Activated CD4-positive, alpha-beta T cell treated with anti-CD3 and anti-CD28 coated beads, Interleukin-2, amount 10 ng/mL, durations not matched to agents 7 days and 5 days (primary cell): ENCODE measurements around the gene WDR36. TPM values are rescaled to one million over a fixed set of nuclear protein-coding genes. Genes with fewer than 3 reads are reported as not detected.

Experiments used
- CTCF ChIA-PET: fragments of 350-600 bp; sonication (Branson Sonifier 250); formaldehyde crosslinking; loops from one replicate; lab custom pipeline; 2021; ENCODE audit warnings: antibody characterized with exemption; lab: Charles Lee
- POLR2A ChIA-PET: fragments of 350-600 bp; sonication (Branson Sonifier 250); formaldehyde crosslinking; loops from one replicate; lab custom pipeline; 2021; ENCODE audit warnings: antibody characterized with exemption; lab: Charles Lee
- DNase-seq: peaks from one replicate; pipeline ENCODE4 v3.0.0-alpha.2; 2020
- H3K27ac Mint-ChIP-seq: one replicate; pipeline ENCODE4 v1.8.0; 2021; ENCODE audit warnings: mild to moderate bottlenecking, moderate library complexity, mixed read lengths
- H3K27me3 Mint-ChIP-seq: one replicate; pipeline ENCODE4 v1.8.0; 2021; ENCODE audit warnings: mixed read lengths
- H3K36me3 Mint-ChIP-seq: one replicate; pipeline ENCODE4 v1.8.0; 2021; ENCODE audit warnings: low read depth, mixed read lengths
- H3K4me1 Mint-ChIP-seq: one replicate; pipeline ENCODE4 v1.8.0; 2021; ENCODE audit warnings: mixed read lengths
- H3K4me3 Mint-ChIP-seq: one replicate; pipeline ENCODE4 v1.8.0; 2021; ENCODE audit warnings: mild to moderate bottlenecking, moderate library complexity, mixed read lengths
- H3K9me3 Mint-ChIP-seq: one replicate; pipeline ENCODE4 v1.8.0; 2021; ENCODE audit warnings: mixed read lengths
- total RNA-seq, 2 experiments: library from RNA; stranded (reverse); gene quantifications; one replicate each; pipeline ENCODE4 v1.2.3, GENCODE V29; 2021

Gene WDR36
- total RNA-seq, 2 experiments from 2014 or later: 26.7 to 32.0 TPM

- POLR2A ChIA-PET: interaction anchor here (0.7 kb wide), 1 partner anchor 160 kb away, joined by 3 read pairs; no protein-coding TSS in a partner anchor
- peak; percentile 73 for DNase-seq
- Mint-ChIP-seq H3K27me3 (peaks cover 64% of the 10 kb centered on the region), H3K4me3 (peak overlapping the region; percentile 83), H3K4me1 (peaks cover 29% of the 10 kb centered on the region), H3K27ac (no peak overlapping the region), H3K9me3 (no peaks in the 10 kb centered on the region), H3K36me3 (no peaks in the 10 kb centered on the region)
- CTCF ChIA-PET: no interaction called here
Observed at GRCh38 chr5:111072949-111073682, 19.0 kb upstream of the WDR36 start.

- Mint-ChIP-seq H3K9me3 (no peaks in the 10 kb centered on the region), H3K27ac (no peak overlapping the region), H3K4me1 (peaks cover 29% of the 10 kb centered on the region), H3K36me3 (no peaks in the 10 kb centered on the region), H3K4me3 (peak overlapping the region; percentile 83), H3K27me3 (peaks cover 57% of the 10 kb centered on the region)
- CTCF ChIA-PET: interaction anchor here (1.0 kb wide), 1 partner anchor 9 kb away, joined by 4 read pairs; no protein-coding TSS in a partner anchor
- POLR2A ChIA-PET: no interaction called here
- DNase-seq: no peak
Observed at GRCh38 chr5:111074244-111074643, 17.9 kb upstream of the WDR36 start.

GRCh38 chr5:111075520-111075919, 16.6 kb upstream of the WDR36 start:
- no peaks in the 10 kb centered on the region for H3K9me3 Mint-ChIP-seq
- CTCF ChIA-PET: no interaction called here
- H3K36me3 Mint-ChIP-seq: no peaks in the 10 kb centered on the region
- H3K27ac Mint-ChIP-seq: no peak overlapping the region
- H3K4me1 Mint-ChIP-seq: peaks cover 25% of the 10 kb centered on the region
- H3K4me3 Mint-ChIP-seq: no peak overlapping the region
- POLR2A ChIA-PET: no interaction called here
- no peak for DNase-seq
- H3K27me3 Mint-ChIP-seq: peaks cover 53% of the 10 kb centered on the region

- no peaks in the 10 kb centered on the region for H3K9me3 Mint-ChIP-seq
- H3K4me1 Mint-ChIP-seq: peaks cover 20% of the 10 kb centered on the region
- H3K36me3 Mint-ChIP-seq: no peaks in the 10 kb centered on the region
- DNase-seq: no peak
- ChIA-PET CTCF (no interaction called here), POLR2A (no interaction called here)
- H3K4me3 Mint-ChIP-seq: no peak overlapping the region
- H3K27ac Mint-ChIP-seq: no peak overlapping the region
- peaks cover 50% of the 10 kb centered on the region for H3K27me3 Mint-ChIP-seq
Observed at GRCh38 chr5:111076091-111076490, 16.1 kb upstream of the WDR36 start.

GRCh38 chr5:111077678-111078077, 14.5 kb upstream of the WDR36 start:
- POLR2A ChIA-PET: no interaction called here
- H3K27me3 Mint-ChIP-seq: peaks cover 45% of the 10 kb centered on the region
- H3K27ac Mint-ChIP-seq: no peak overlapping the region
- no peak for DNase-seq
- no peaks in the 10 kb centered on the region for H3K9me3 Mint-ChIP-seq
- CTCF ChIA-PET: no interaction called here
- no peaks in the 10 kb centered on the region for H3K36me3 Mint-ChIP-seq
- H3K4me1 Mint-ChIP-seq: peaks cover 17% of the 10 kb centered on the region
- H3K4me3 Mint-ChIP-seq: no peak overlapping the region

GRCh38 chr5:111079846-111080245, 12.3 kb upstream of the WDR36 start:
- H3K4me3 Mint-ChIP-seq: no peak overlapping the region
- H3K9me3 Mint-ChIP-seq: no peaks in the 10 kb centered on the region
- no peak overlapping the region for H3K27ac Mint-ChIP-seq
- ChIA-PET CTCF (no interaction called here), POLR2A (interaction anchor here (0.7 kb wide), 1 partner anchor 231 kb away, joined by 3 read pairs; no protein-coding TSS in a partner anchor)
- no peak for DNase-seq
- H3K4me1 Mint-ChIP-seq: no peaks in the 10 kb centered on the region
- H3K36me3 Mint-ChIP-seq: no peaks in the 10 kb centered on the region
- H3K27me3 Mint-ChIP-seq: peaks cover 48% of the 10 kb centered on the region

- Mint-ChIP-seq H3K36me3 (no peaks in the 10 kb centered on the region), H3K27me3 (peaks cover 39% of the 10 kb centered on the region), H3K9me3 (no peaks in the 10 kb centered on the region), H3K27ac (no peak overlapping the region), H3K4me3 (no peak overlapping the region), H3K4me1 (no peaks in the 10 kb centered on the region)
- no peak for DNase-seq
- ChIA-PET POLR2A (no interaction called here), CTCF (interaction anchor here (1.6 kb wide), 1 partner anchor 9 kb away, joined by 4 read pairs; no protein-coding TSS in a partner anchor)
Observed at GRCh38 chr5:111083323-111083722, 8.8 kb upstream of the WDR36 start.

- H3K27ac Mint-ChIP-seq: no peak overlapping the region
- H3K9me3 Mint-ChIP-seq: peaks cover 2% of the 10 kb centered on the region
- no peak overlapping the region for H3K4me3 Mint-ChIP-seq
- no peaks in the 10 kb centered on the region for H3K27me3 Mint-ChIP-seq
- CTCF ChIA-PET: no interaction called here
- POLR2A ChIA-PET: no interaction called here
- peaks cover 39% of the 10 kb centered on the region for H3K4me1 Mint-ChIP-seq
- peaks cover 15% of the 10 kb centered on the region for H3K36me3 Mint-ChIP-seq
- DNase-seq: no peak
Observed at GRCh38 chr5:111095982-111096381, 3.8 kb downstream of the WDR36 start.

GRCh38 chr5:111099058-111099778, 7.1 kb downstream of the WDR36 start:
- CTCF ChIA-PET: interaction anchor here (0.7 kb wide), 1 partner anchor 592 kb away, joined by 3 read pairs; no protein-coding TSS in a partner anchor
- POLR2A ChIA-PET: no interaction called here

GRCh38 chr5:111106320-111106948, 14.3 kb downstream of the WDR36 start:
- peaks cover 53% of the 10 kb centered on the region for H3K36me3 Mint-ChIP-seq
- no peaks in the 10 kb centered on the region for H3K4me1 Mint-ChIP-seq
- H3K27ac Mint-ChIP-seq: no peak overlapping the region
- no peak for DNase-seq
- ChIA-PET POLR2A (no interaction called here), CTCF (interaction anchor here (1.0 to 1.4 kb wide), 3 partner anchors 9 to 39 kb away, joined by 3 to 4 read pairs (median 3); no protein-coding TSS in a partner anchor)
- no peaks in the 10 kb centered on the region for H3K27me3 Mint-ChIP-seq
- H3K4me3 Mint-ChIP-seq: no peak overlapping the region
- H3K9me3 Mint-ChIP-seq: no peaks in the 10 kb centered on the region

More at GRCh38 chr5:111099058-111099778, 7.1 kb downstream of the WDR36 start:
- peaks cover 22% of the 10 kb centered on the region for H3K4me1 Mint-ChIP-seq
- H3K27ac Mint-ChIP-seq: no peak overlapping the region
- DNase-seq: no peak
- no peaks in the 10 kb centered on the region for H3K9me3 Mint-ChIP-seq
- H3K36me3 Mint-ChIP-seq: peaks cover 30% of the 10 kb centered on the region
- no peaks in the 10 kb centered on the region for H3K27me3 Mint-ChIP-seq
- H3K4me3 Mint-ChIP-seq: no peak overlapping the region

- H3K27me3 Mint-ChIP-seq: no peaks in the 10 kb centered on the region
- H3K4me1 Mint-ChIP-seq: no peaks in the 10 kb centered on the region
- H3K4me3 Mint-ChIP-seq: no peak overlapping the region
- POLR2A ChIA-PET: no interaction called here
- no peak for DNase-seq
- H3K27ac Mint-ChIP-seq: no peak overlapping the region
- CTCF ChIA-PET: interaction anchor here (1.0 to 1.4 kb wide), 2 partner anchors 8 to 13 kb away, joined by 3 to 4 read pairs; no protein-coding TSS in a partner anchor
- peaks cover 49% of the 10 kb centered on the region for H3K36me3 Mint-ChIP-seq
- no peaks in the 10 kb centered on the region for H3K9me3 Mint-ChIP-seq
Observed at GRCh38 chr5:111107371-111107770, 15.2 kb downstream of the WDR36 start.

GRCh38 chr5:111111956-111112355, 19.8 kb downstream of the WDR36 start:
- DNase-seq: no peak
- Mint-ChIP-seq H3K9me3 (no peaks in the 10 kb centered on the region), H3K4me3 (no peak overlapping the region), H3K4me1 (no peaks in the 10 kb centered on the region), H3K27me3 (no peaks in the 10 kb centered on the region), H3K27ac (no peak overlapping the region), H3K36me3 (peaks cover 32% of the 10 kb centered on the region)
- ChIA-PET CTCF (no interaction called here), POLR2A (no interaction called here)
